RKO (cell line): ENCODE measurements around the gene MMP17.
A peak's percentile ranks its signal among the peaks of the same experiment; 100 is the strongest.

ENCODE experiments used
- DNase-seq: peaks from one replicate; pipeline ENCODE4 v3.0.0-alpha.2; 2016; ENCODE audit warnings: low spot score

MMP17 gene

GRCh38 chr12:131895640-131896079, 67.5 kb downstream of the MMP17 start:
- no peak for DNase-seq

- DNase-seq: peak; percentile 88
These were observed 68.1 kb downstream of the MMP17 start for GRCh38 chr12:131896080-131896810.

GRCh38 chr12:131896811-131897270, 68.6 kb downstream of the MMP17 start:
- DNase-seq: no peak

GRCh38 chr12:131897276-131897675, 69.1 kb downstream of the MMP17 start:
- no peak for DNase-seq

- DNase-seq: no peak
These were observed 69.7 kb downstream of the MMP17 start for GRCh38 chr12:131897875-131898274.

GRCh38 chr12:131900397-131900796, 72.2 kb downstream of the MMP17 start:
- no peak for DNase-seq
